Gastrocnemius medialis (tissue), 4 donors: ENCODE data around the gene HECTD4.

Experiments
- CTCF ChIP-seq, 5 experiments: fragments of 450-650 bp in 3 of 5; fragments of 200-600 bp in 2 of 5; sonication (generic) in 2 of 5; IDR thresholded peaks in 4 of 5; conservative IDR thresholded peaks in 1 of 5; 1 replicate in 4 of 5; 2 replicates in 1 of 5; pipeline ENCODE4 v1.5.1; 2016 to 2019; ENCODE audit warnings: antibody characterized with exemption in 5 of 5, mild to moderate bottlenecking in 3 of 5, moderate library complexity in 3 of 5
- POLR2A ChIP-seq, 2 donors: fragments of 450-650 bp; IDR thresholded peaks; one replicate each; pipeline ENCODE4 v1.6.1; 2017; ENCODE audit warnings: antibody characterized with exemption in 2 of 2, mild to moderate bottlenecking in 2 of 2, moderate library complexity in 2 of 2

- TF ChIP-seq CTCF (IDR thresholded peaks at IDR 0.05 in 4 of 5, conservative IDR thresholded peaks at IDR 0.05 in 1 of 5) (no peak), POLR2A (IDR thresholded peaks at IDR 0.05) (no peak)
Measured at GRCh38 chr12:112275207-112275606, 107.0 kb downstream of the HECTD4 start.
